HCT116 (cell line): ENCODE results near the gene PIP5KL1. TPM values are rescaled to one million over a fixed set of nuclear protein-coding genes. Genes with fewer than 3 reads are reported as not detected.

Source experiments
- ATAC-seq: fragments of 200-7000 bp; cut with Tn5 transposase; 2 replicates; pipeline ENCODE4 v1.9.1; 2020; ENCODE audit warnings: mild to moderate bottlenecking, moderate library complexity
- BruUV-seq: library from RNA; stranded (reverse); fragments of 400-500 nt; replicated peaks from 2 replicates; lab custom pipeline; 2021; lab: Mats Ljungman, UMichigan
- CTCF ChIA-PET: fragments of 300-600 bp; sonication (Branson Sonifier 250); formaldehyde crosslinking; loops from one replicate; lab custom pipeline; 2021; ENCODE audit warnings: antibody characterized with exemption; lab: Charles Lee
- POLR2A ChIA-PET: fragments of 300-600, 350-600 bp; sonication (Branson Sonifier 250); formaldehyde crosslinking; loops from one replicate; lab custom pipeline; 2021; ENCODE audit warnings: antibody characterized with exemption; lab: Charles Lee
- RAD21 ChIA-PET, 2 experiments: fragments of 300-600 bp; sonication (Branson Sonifier 250); formaldehyde crosslinking; loops; one replicate each; lab custom pipeline; 2023; ENCODE audit warnings: low total read pairs in 2 of 2; ENCODE audit not compliant: uncharacterized antibody in 2 of 2, unreplicated experiment in 2 of 2, low non-redundant PET in 1 of 2; lab: Charles Lee
- DNase-seq: peaks from one replicate; pipeline ENCODE4 v3.0.0-alpha.2; 2010; ENCODE audit warnings: low read depth, low spot score
- H2AFZ ChIP-seq: fragments of 200-600 bp; shearing (Covaris generic), sonication (generic); 2 replicates; pipeline ENCODE4 v1.6.1; 2017; ENCODE audit warnings: low read depth, mixed run types, mixed read lengths, antibody characterized with exemption, low read length; ENCODE audit not compliant: poor library complexity, severe bottlenecking
- H3K27ac ChIP-seq: 2 replicates; pipeline ENCODE4 v1.5.1; 2012; ENCODE audit warnings: low read depth, low read length
- H3K27me3 ChIP-seq: fragments of 200-600 bp; sonication (generic); 2 replicates; pipeline ENCODE4 v1.6.1; 2016; ENCODE audit warnings: mixed run types, low read length, mixed read lengths; ENCODE audit not compliant: insufficient read depth
- H3K36me3 ChIP-seq, 2 experiments: fragments of 200-500 bp in 1 of 2; fragments of 200-600 bp in 1 of 2; sonication (Bioruptor generic) in 1 of 2; sonication (generic) in 1 of 2; 2 replicates each; pipeline versions ENCODE4 v1.5.1 to v1.6.1; 2014 to 2016; ENCODE audit warnings: low read length in 2 of 2, inconsistent platforms in 1 of 2, mixed read lengths in 1 of 2, mixed run types in 1 of 2; ENCODE audit not compliant: insufficient read depth in 2 of 2, control insufficient read depth in 1 of 2
- H3K4me1 ChIP-seq, 2 experiments: fragments of 200-600 bp in 1 of 2; sonication (generic) in 1 of 2; 2 replicates each; pipeline versions ENCODE4 v1.5.1 to v1.6.1; 2012 to 2017; ENCODE audit warnings: low read length in 2 of 2, inconsistent platforms in 1 of 2, mild to moderate bottlenecking in 1 of 2, mixed read lengths in 1 of 2, mixed run types in 1 of 2, moderate library complexity in 1 of 2; ENCODE audit not compliant: insufficient read depth in 2 of 2, control insufficient read depth in 1 of 2
- H3K4me2 ChIP-seq: fragments of 200-600 bp; sonication (generic); 2 replicates; pipeline ENCODE4 v1.6.1; 2017; ENCODE audit warnings: mixed run types, low read length, mixed read lengths
- H3K4me3 ChIP-seq, 2 experiments: fragments of 200-600 bp in 1 of 2; sonication (generic) in 1 of 2; replicated peaks in 1 of 2; 2 replicates each; pipeline ENCODE4 v1.5.1; 2011 to 2016; ENCODE audit warnings: low read length in 2 of 2, control low read depth in 1 of 2, low read depth in 1 of 2, mild to moderate bottlenecking in 1 of 2, mixed read lengths in 1 of 2, mixed run types in 1 of 2
- H3K79me2 ChIP-seq: fragments of 200-600 bp; sonication (generic); 2 replicates; pipeline ENCODE4 v1.6.1; 2017; ENCODE audit warnings: mild to moderate bottlenecking, mixed run types, low read length, moderate library complexity, mixed read lengths; ENCODE audit not compliant: insufficient read depth
- H3K9ac ChIP-seq: fragments of 200-600 bp; sonication (generic); 2 replicates; pipeline ENCODE4 v1.6.1; 2016; ENCODE audit warnings: low read length, mixed read lengths
- H3K9me2 ChIP-seq: fragments of 200-600 bp; sonication (generic), shearing (Covaris generic); 2 replicates; pipeline ENCODE4 v1.6.1; 2017; ENCODE audit warnings: mixed run types, mild to moderate bottlenecking, moderate library complexity; ENCODE audit not compliant: insufficient read depth
- H3K9me3 ChIP-seq, 2 experiments: fragments of 200-500 bp in 1 of 2; fragments of 200-600 bp in 1 of 2; sonication (Bioruptor generic) in 1 of 2; sonication (generic) in 1 of 2; 2 replicates each; pipeline ENCODE4 v1.6.1; 2014 to 2017; ENCODE audit warnings: low read length in 2 of 2, mixed read lengths in 2 of 2, inconsistent platforms in 1 of 2, low read depth in 1 of 2, mild to moderate bottlenecking in 1 of 2, mixed run types in 1 of 2, moderate library complexity in 1 of 2; ENCODE audit not compliant: control insufficient read depth in 1 of 2, insufficient read depth in 1 of 2
- H4K20me1 ChIP-seq: fragments of 200-600 bp; sonication (generic), shearing (Covaris generic); 2 replicates; pipeline ENCODE4 v1.6.1; 2017; ENCODE audit warnings: mixed run types, mild to moderate bottlenecking, moderate library complexity; ENCODE audit not compliant: insufficient read depth
- ATF3 ChIP-seq: IDR thresholded peaks from 2 replicates; pipeline ENCODE4 v1.6.1; 2012
- CEBPB ChIP-seq: IDR thresholded peaks from 2 replicates; pipeline ENCODE4 v1.6.1; 2012; ENCODE audit warnings: low read depth
- CTCF ChIP-seq, 3 experiments: fragments of 200-600 bp in 1 of 3; sonication (generic) in 1 of 3; IDR thresholded peaks in 2 of 3; conservative IDR thresholded peaks in 1 of 3; 2 replicates each; pipeline ENCODE4 v1.5.1; 2012 to 2017; ENCODE audit warnings: low read depth in 2 of 3, low read length in 2 of 3, antibody characterized with exemption in 1 of 3, borderline replicate concordance in 1 of 3, control low read depth in 1 of 3, mild to moderate bottlenecking in 1 of 3, mixed read lengths in 1 of 3, mixed run types in 1 of 3, moderate library complexity in 1 of 3; ENCODE audit not compliant: insufficient read depth in 1 of 3
- EZH2phosphoT487 ChIP-seq: fragments of 200-600 bp; IDR thresholded peaks from 2 replicates; pipeline ENCODE4 v1.6.1; 2018; ENCODE audit warnings: antibody characterized with exemption, borderline replicate concordance
- MAX ChIP-seq: IDR thresholded peaks from 2 replicates; pipeline ENCODE4 v1.6.1; 2012
- POLR2AphosphoS5 ChIP-seq: IDR thresholded peaks from 2 replicates; pipeline ENCODE4 v1.6.1; 2011; ENCODE audit warnings: mild to moderate bottlenecking, low read depth, low read length, moderate library complexity
- REST ChIP-seq: IDR thresholded peaks from 2 replicates; pipeline ENCODE4 v1.6.1; 2012; ENCODE audit warnings: low read depth
- SP1 ChIP-seq: IDR thresholded peaks from 2 replicates; pipeline ENCODE4 v1.6.1; 2012; ENCODE audit warnings: low read depth
- TCF7L2 ChIP-seq: IDR thresholded peaks from 2 replicates; pipeline ENCODE4 v1.7.0; 2011; ENCODE audit warnings: borderline replicate concordance, inconsistent platforms; ENCODE audit not compliant: insufficient read depth, insufficient read length; ENCODE audit errors: extremely low read depth
- ZBTB33 ChIP-seq: IDR thresholded peaks from 2 replicates; pipeline ENCODE4 v1.6.1; 2011; ENCODE audit warnings: mild to moderate bottlenecking, low read length, moderate library complexity; ENCODE audit not compliant: insufficient replicate concordance; ENCODE audit errors: extremely low read depth
- ZNF274 ChIP-seq: fragments of 200-500 bp; sonication (Bioruptor generic); IDR thresholded peaks from 2 replicates; pipeline ENCODE4 v1.6.1; 2014; ENCODE audit warnings: mild to moderate bottlenecking, low read depth, low read length, inconsistent platforms
- intact Hi-C: fragments of 100-400 bp; cut with micrococcal nuclease; formaldehyde crosslinking; loops from 2 replicates; pipeline ENCODE4 v1.10.0; 2022
- total RNA-seq: library from RNA; stranded (reverse); gene quantifications from one replicate; pipeline ENCODE4 v1.2.1, GENCODE V29; 2021; ENCODE audit not compliant: unreplicated experiment

The PIP5KL1 gene
- total RNA-seq, 1 experiment from 2014 or later, result 37.6 TPM

GRCh38 chr9:127912296-127912695, 18.3 kb downstream of the PIP5KL1 start:
- Histone ChIP-seq H3K4me3 (no peak overlapping the region), H3K9me2 (no peaks in the 10 kb centered on the region), H3K9ac (no peak overlapping the region), H2AFZ (no peak overlapping the region), H4K20me1 (no peaks in the 10 kb centered on the region), H3K4me1 (peaks cover 15 to 23% of the 10 kb centered on the region in 2 experiments), H3K27me3 (no peaks in the 10 kb centered on the region), H3K36me3 (peaks cover 3 to 32% of the 10 kb centered on the region in 2 experiments; a peak in 2 of 4 replicates), H3K27ac (no peak overlapping the region), H3K4me2 (no peak overlapping the region), H3K79me2 (peaks cover 18% of the 10 kb centered on the region), H3K9me3 (no peaks in the 10 kb centered on the region)
- intact Hi-C loops, result no loop called here
- CTCF ChIA-PET, result interaction anchor here (1.6 kb wide), 1 partner anchor 177 kb away, joined by 4 read pairs; the partner anchor contains the start of gene TOR2A
- no peak for DNase-seq
- RAD21 ChIA-PET, result no interaction called here
- no TSS peak for BruUV-seq
- no peak for ATAC-seq
- no peak for TF ChIP-seq POLR2AphosphoS5
- TF ChIP-seq TCF7L2, result no peak
- TF ChIP-seq ATF3, result no peak
- no peak for TF ChIP-seq ZBTB33
- TF ChIP-seq SP1, result no peak
- TF ChIP-seq CEBPB, result no peak
- TF ChIP-seq MAX, result no peak
- TF ChIP-seq REST, result no peak
- TF ChIP-seq ZNF274, result no peak
- no peak for TF ChIP-seq EZH2phosphoT487
- no peak for TF ChIP-seq CTCF (IDR thresholded peaks at IDR 0.05 in 2 of 3, conservative IDR thresholded peaks at IDR 0.05 in 1 of 3; ENCODE audit: borderline replicate concordance in 1 of 3, insufficient read depth in 1 of 3, low read depth in 2 of 3, low read length in 2 of 3)
- TF ChIP-seq, all 23 proteins: peak for 0
- POLR2A ChIA-PET, result no interaction called here
